Hematopoietic multipotent progenitor cell treated with erythropoietin and hydrocortisone succinate and interleukin-3 and kit ligand, for 15 days (in vitro differentiated cells): Measurements from ENCODE around the gene RNF217.
"Not testable (repeated sequence)": the region's sequence is repeated elsewhere in the genome, so short reads cannot be mapped to it uniquely, and the experiment has no call there.

Source experiments
- DNase-seq: peaks from one replicate; pipeline ENCODE4 v3.0.0-alpha.2; 2015; ENCODE audit warnings: low spot score

The RNF217 gene

GRCh38 chr6:125057392-125058246 is 95.4 kb downstream of the RNF217 start:
- DNase-seq = no peak

- no peak for DNase-seq
These were observed 96.3 kb downstream of the RNF217 start for GRCh38 chr6:125058546-125058945.

GRCh38 chr6:125063307-125063706 is 101.1 kb downstream of the RNF217 start:
- DNase-seq = no peak

- DNase-seq = no peak
These were observed 103.9 kb downstream of the RNF217 start for GRCh38 chr6:125066140-125066539.

GRCh38 chr6:125066964-125067363 is 104.7 kb downstream of the RNF217 start:
- no peak for DNase-seq

- DNase-seq = no peak
These were observed 105.3 kb downstream of the RNF217 start for GRCh38 chr6:125067552-125067951.

GRCh38 chr6:125073071-125073470 is 110.8 kb downstream of the RNF217 start:
- DNase-seq = no peak

- DNase-seq = no peak
These were observed 111.9 kb downstream of the RNF217 start for GRCh38 chr6:125074120-125074519.

- not testable (repeated sequence) for DNase-seq
These were observed 112.8 kb downstream of the RNF217 start for GRCh38 chr6:125075073-125075472.

GRCh38 chr6:125075741-125076481 is 113.7 kb downstream of the RNF217 start:
- DNase-seq = no peak

- no peak for DNase-seq
These were observed 114.2 kb downstream of the RNF217 start for GRCh38 chr6:125076482-125076742.

GRCh38 chr6:125077453-125077852 is 115.2 kb downstream of the RNF217 start:
- no peak for DNase-seq

GRCh38 chr6:125078602-125079321 is 116.5 kb downstream of the RNF217 start:
- DNase-seq = no peak

- peak; percentile 56 for DNase-seq
These were observed 120.9 kb downstream of the RNF217 start for GRCh38 chr6:125082908-125083683.

- DNase-seq = no peak
These were observed 121.4 kb downstream of the RNF217 start for GRCh38 chr6:125083684-125083990.

GRCh38 chr6:125086716-125087115 is 124.5 kb downstream of the RNF217 start:
- DNase-seq = no peak

- no peak for DNase-seq
These were observed 126.7 kb downstream of the RNF217 start for GRCh38 chr6:125088963-125089362.

GRCh38 chr6:125094563-125094962 is 132.3 kb downstream of the RNF217 start:
- DNase-seq = no peak

GRCh38 chr6:125095580-125096301 is 133.5 kb downstream of the RNF217 start:
- no peak for DNase-seq

- no peak for DNase-seq
These were observed 134.9 kb downstream of the RNF217 start for GRCh38 chr6:125097186-125097585.

GRCh38 chr6:125098253-125098652 is 136.0 kb downstream of the RNF217 start:
- DNase-seq = no peak
